ENCODE measurements around the gene CRYBG1.

The CRYBG1 gene

GRCh38 chr6:106462923-106463557, 102.5 kb downstream of the CRYBG1 start:
- no peak for DNase-seq (ENCODE audit: low read depth in 2 of 2)

DNA sequence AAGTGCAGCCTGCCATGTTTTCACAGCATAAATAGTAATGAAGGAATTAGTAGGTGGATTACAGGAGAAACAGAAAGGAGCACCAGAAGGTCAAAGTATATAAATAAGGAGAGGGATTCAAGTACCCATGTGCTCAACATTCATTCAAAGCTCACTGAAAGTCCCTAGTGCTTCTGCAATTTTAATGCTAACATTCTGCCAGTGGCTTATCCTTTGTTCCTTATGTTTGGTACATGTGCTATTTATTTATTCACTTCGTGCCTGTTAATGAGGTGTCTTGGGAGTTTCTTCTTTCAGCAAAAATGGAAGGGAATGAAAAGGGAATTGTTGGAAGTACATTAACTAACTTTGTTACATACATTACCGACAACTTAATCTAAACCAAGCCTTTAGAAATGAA, 105.7 kb downstream of the CRYBG1 start:
- no peak for DNase-seq (ENCODE audit: low read depth in 2 of 2)

DNA sequence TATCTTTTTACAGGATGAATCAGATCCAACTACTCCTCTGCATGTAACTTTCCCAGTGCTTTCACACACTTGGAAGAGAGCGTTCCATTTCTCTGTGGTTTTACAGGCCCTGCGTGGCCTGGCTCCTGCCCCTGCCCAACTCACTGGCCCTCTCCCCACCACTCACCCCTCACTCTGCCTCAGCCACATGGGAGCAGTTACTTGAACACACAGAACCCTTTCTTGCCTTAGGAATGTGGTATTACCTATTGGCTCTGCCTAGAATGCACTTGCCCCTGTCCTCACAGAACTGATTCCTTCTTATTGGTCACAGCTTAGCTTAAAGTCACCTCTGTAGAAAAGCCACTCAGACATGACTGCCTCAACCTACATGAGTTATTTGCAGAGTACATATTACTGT, 108.4 kb downstream of the CRYBG1 start:
- no peak for DNase-seq (ENCODE audit: low read depth in 2 of 2)

DNA sequence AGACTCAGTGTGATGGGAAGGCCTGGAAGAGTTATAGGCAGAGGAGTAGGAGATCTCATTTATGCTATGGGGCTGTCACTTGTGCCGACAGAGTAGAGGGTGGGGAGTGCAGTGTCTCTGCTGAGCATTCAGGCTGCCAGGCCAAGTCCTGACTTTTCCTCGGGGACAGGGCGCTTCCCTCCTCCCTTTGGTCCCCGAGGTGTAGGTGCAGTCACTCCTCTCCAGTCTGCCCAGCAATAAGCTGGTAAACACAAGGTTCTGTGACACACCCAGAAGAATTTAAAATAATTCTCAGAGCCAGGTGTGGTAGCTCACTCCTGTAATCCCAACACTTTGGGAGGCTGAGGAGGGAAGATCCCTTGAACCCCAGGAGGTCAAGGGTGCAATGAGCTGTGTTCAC, 109.4 kb downstream of the CRYBG1 start:
- DNase-seq (ENCODE audit: low read depth in 2 of 2): no peak

DNA sequence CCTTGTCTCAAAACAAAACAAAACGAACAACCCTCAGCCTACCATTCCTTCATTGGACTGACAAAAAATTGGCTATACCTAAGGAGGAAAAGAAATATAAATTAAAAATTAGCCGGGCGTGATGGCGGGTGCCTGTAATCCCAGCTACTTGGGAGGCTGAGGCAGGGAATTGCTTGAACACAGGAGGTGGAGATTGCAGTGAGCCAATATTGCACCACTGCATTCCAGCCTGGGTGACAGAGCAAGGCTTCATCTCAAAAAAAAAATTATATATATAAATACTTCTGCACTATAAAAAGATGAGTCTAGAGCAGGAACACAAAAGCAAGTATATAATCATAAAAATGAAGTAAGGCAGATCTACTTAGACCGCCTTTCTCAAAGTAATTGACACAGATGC, 109.8 kb downstream of the CRYBG1 start:
- DNase-seq (ENCODE audit: low read depth in 2 of 2): no peak

DNA sequence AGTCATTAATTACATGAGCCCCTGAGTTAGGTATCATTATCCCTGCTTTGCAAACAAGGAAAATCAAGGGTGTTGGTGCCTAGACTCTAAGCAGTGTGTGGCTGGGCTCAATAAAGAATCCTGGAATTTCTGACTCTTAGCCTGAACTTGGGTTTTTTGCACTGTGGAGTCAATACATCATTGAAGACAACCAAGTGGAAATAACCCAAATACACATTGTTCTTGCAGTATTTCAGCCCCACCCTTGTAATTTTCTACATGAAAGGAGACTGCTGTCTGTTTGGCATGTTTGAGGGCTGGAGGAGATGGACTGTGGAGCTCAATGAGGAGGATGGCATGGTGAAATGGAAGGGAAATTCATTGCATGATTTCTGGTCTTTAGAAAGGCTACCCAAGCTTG, 110.3 kb downstream of the CRYBG1 start:
- DNase-seq (ENCODE audit: low read depth in 2 of 2): no peak

DNA sequence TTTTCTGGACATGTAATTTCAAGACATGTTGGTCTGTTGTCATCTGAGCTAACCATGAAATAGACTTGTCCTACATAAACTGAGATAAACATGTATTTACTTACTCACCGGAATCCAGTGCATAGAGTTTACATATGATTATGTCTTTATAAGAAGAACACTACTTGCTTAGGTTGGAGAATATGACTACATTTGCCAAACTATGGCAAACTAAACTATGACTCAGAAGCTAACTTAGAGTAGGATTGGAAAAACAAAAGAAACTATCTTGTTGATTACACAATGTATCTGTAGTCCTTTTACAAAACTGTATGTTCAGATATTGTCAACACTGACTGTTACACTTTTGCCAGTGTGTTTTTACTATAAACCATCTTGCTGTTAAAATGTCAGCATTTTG, 113.3 kb downstream of the CRYBG1 start:
- DNase-seq (ENCODE audit: low read depth in 2 of 2): no peak

- no peak for DNase-seq (ENCODE audit: low read depth in 2 of 2)
Measured at GRCh38 chr6:106474466-106474865, 113.9 kb downstream of the CRYBG1 start.

- DNase-seq (ENCODE audit: low read depth in 2 of 2): no peak
Measured at GRCh38 chr6:106475284-106475683, 114.8 kb downstream of the CRYBG1 start.

DNA sequence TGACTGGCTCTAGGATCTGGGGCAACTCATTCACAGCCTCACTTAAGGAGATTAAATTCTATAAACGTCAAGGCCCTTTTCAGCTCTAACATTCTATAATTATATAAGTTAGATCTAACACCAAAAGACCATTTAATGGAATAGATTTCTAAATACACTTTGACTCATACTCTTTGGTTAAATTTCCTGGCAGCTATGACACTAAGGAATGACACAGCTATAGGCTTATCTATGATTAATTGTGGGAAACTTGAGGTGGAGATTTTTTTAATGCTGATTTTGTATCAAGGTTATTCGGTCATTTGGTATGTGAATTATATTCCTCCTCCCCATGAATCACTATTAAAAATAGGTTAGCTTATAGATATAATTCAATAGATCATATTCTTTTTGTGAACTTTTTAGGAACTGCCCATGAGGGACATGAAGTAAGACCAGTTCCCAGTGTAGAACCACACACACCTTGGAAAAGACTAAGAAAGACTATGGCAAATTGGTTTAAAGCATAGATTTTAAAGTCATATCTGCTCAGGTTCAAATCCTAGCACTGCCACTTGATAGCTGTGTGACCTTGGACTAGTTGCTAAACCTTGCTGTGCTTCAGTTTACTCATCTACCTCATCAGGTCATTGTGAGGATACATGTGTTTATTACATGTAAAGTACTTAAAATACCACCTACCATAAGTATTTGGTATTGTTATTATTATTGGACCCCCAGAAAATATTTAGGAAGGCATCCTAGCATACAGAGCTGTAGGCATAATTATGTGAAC, 116.0 kb downstream of the CRYBG1 start:
- DNase-seq (ENCODE audit: low read depth in 2 of 2): no peak

DNA sequence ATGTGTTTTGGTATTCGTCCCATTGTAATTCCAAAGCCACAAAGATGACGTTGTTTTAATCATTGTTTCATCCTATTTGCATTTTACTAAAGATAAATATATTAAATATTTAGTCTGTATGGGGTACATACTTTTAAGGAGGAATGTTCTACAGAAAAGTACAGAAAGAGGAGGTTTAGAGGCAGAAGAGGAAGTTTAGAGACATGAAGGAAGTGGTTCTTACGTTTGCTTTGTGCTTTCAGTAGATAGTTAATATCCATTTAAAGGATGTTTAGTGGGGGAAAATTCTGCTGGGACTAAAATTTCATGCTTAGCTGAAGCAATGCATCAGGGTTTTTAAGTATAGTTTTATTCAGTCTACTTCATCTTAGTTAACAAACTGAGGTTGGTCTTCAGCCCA, 116.6 kb downstream of the CRYBG1 start:
- DNase-seq (ENCODE audit: low read depth in 2 of 2): no peak

DNA sequence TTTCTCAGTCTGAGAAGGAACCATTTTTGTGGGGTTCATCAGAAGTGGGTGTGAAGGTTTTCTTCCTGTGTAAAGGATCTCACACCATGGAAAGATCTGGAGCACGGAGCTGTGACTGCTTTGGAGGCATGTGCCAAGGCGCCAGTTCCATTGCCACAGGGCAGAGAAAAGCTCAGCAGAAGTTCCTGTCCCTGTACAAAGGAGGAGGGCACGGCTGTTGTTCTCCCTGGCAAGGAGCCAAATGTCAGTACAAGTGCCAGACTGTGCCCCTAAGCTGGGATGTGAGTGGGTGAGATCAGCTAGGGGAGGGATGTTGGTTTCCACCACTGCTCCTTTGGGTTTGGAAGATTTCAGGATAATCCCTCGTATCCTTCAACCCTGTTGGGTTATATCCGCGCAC, 117.3 kb downstream of the CRYBG1 start:
- no peak for DNase-seq (ENCODE audit: low read depth in 2 of 2)

DNA sequence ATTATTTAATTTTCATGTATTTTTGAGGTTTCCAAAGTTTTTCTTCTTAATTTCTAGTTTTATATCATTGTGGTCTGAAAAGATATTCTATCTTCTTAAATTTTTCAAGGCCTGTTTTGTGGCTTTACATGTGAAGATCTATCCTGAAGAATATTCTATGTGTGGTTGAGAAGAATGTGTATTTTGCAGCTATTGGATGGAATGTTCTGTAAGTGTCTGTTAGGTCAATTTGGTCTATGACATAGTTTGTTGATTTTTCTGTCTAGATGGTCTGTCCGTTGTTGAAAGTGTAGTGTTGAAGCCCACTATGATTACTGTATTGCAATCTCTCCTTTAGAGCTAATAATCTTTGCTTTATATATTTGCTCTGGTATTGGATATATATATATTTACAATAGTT, 125.7 kb downstream of the CRYBG1 start:
- no peak for DNase-seq (ENCODE audit: low read depth in 2 of 2)

DNA sequence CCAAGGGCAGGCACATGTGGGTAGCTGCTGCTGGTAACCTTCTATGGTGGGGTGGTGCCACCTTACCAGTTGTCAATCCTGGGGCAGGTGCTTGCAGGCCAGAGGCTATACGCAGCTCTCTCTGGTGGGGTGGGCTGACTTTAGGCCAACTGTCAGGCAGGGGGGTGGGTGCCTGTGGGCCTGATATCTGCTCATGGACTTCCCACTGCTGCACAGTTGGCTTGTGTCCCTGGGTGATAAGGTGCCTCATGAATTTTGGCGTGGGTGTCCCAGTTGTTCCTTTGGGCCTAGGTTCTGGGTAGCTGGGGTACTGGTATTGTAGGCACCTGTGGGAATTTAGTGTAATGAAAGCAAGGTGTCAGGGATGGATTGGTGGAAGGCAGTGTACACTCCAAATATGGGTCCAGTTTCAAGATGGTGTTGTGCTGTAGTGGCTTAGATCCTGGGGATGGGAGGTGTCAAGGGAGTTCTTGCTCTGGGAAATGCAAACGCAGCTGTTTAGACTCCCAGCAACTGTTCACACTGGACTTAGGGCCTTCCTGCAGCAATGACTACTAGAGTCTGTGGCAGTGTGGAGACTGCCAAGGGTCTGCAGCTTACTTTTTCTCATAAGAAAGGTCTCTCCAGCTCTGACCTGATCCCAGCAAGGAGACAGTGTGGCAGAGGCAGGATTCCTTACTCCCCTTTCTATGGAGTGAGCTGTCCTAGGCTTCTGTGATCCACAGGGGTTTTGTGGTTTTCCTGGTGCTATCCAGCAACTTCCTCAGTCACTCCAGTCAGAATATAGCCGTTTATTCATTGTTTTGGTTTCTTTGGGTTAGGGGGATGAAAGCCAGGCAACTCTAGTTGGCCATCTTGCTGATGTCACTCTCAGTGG, 128.2 kb downstream of the CRYBG1 start:
- no peak for DNase-seq (ENCODE audit: low read depth in 2 of 2)

- DNase-seq (ENCODE audit: low read depth in 2 of 2): no peak
Measured at GRCh38 chr6:106490030-106490429, 129.5 kb downstream of the CRYBG1 start.

DNA sequence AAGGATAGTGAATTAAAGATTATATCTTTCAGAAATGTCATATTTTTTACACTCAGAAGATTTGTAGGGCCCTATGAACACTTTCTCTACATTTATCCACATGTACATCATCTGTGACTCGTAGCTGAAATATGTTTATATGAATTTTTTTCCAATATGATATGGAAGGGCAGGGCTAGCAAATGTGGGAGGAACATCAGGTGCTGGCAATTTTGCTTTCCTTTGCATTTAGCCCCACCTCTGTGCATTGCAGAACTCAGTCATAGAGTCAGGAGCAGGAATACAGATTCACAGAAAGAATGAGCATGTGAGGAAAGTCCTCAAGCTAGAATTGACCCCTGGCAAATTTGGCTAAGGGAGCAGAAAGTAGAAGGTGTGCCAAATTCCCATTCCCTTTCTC, 129.9 kb downstream of the CRYBG1 start:
- no peak for DNase-seq (ENCODE audit: low read depth in 2 of 2)

- DNase-seq (ENCODE audit: low read depth in 2 of 2): no peak
Measured at GRCh38 chr6:106490974-106491373, 130.5 kb downstream of the CRYBG1 start.

- no peak for DNase-seq (ENCODE audit: low read depth in 2 of 2)
Measured at GRCh38 chr6:106495014-106495413, 134.5 kb downstream of the CRYBG1 start.

GRCh38 chr6:106496823-106497222, 136.3 kb downstream of the CRYBG1 start:
- no peak for DNase-seq (ENCODE audit: low read depth in 2 of 2)

- DNase-seq (ENCODE audit: low read depth in 2 of 2): no peak
Measured at GRCh38 chr6:106501960-106502371, 141.4 kb downstream of the CRYBG1 start.

- no peak for DNase-seq (ENCODE audit: low read depth in 2 of 2)
Measured at GRCh38 chr6:106502559-106502958, 142.0 kb downstream of the CRYBG1 start.

DNA sequence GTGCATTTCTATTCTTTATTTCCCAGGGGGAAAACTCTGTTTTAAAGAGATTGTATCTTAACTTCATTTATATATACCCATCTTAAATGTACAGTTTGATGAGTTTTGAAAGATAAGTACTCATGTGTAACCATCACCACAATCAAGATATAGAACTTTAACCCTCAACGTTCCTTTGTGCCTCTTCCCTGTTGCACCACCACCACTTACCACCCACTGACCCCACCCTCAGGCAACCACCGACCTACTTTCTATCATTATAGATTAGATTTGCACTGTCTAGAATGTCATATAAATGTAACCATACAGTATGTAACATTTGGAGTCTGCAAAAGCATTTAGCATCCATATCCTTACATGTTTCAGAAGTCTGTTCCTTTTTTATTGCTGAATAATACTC, 147.8 kb downstream of the CRYBG1 start:
- DNase-seq (ENCODE audit: low read depth in 2 of 2): no peak

GRCh38 chr6:106508834-106509233, 148.3 kb downstream of the CRYBG1 start:
- no peak for DNase-seq (ENCODE audit: low read depth in 2 of 2)

Measured in stimulated activated CD4-positive, alpha-beta T cell treated with anti-CD3 and anti-CD28 coated beads, Interleukin-15, amount 100 ng/mL, for 48 hours (primary cell).